Uterus (tissue), 2 donors: ENCODE results near the gene CBLC.
A peak's percentile ranks its signal among the peaks of the same experiment; 100 is the strongest.

ENCODE experiments used
- POLR2A ChIP-seq, 2 donors: fragments of 450-650 bp; IDR thresholded peaks; one replicate each; pipeline ENCODE4 v1.6.1; 2016; ENCODE audit warnings: antibody characterized with exemption in 2 of 2, mild to moderate bottlenecking in 1 of 2, moderate library complexity in 1 of 2
- TF ChIP-seq, protein P1 (sequence below), 4 experiments: fragments of 200-600 bp in 2 of 4; fragments of 450-650 bp in 2 of 4; sonication (generic) in 2 of 4; IDR thresholded peaks; one replicate each; pipeline ENCODE4 v1.5.1; 2016 to 2019; ENCODE audit warnings: antibody characterized with exemption in 4 of 4, mild to moderate bottlenecking in 2 of 4, moderate library complexity in 1 of 4

DNA sequence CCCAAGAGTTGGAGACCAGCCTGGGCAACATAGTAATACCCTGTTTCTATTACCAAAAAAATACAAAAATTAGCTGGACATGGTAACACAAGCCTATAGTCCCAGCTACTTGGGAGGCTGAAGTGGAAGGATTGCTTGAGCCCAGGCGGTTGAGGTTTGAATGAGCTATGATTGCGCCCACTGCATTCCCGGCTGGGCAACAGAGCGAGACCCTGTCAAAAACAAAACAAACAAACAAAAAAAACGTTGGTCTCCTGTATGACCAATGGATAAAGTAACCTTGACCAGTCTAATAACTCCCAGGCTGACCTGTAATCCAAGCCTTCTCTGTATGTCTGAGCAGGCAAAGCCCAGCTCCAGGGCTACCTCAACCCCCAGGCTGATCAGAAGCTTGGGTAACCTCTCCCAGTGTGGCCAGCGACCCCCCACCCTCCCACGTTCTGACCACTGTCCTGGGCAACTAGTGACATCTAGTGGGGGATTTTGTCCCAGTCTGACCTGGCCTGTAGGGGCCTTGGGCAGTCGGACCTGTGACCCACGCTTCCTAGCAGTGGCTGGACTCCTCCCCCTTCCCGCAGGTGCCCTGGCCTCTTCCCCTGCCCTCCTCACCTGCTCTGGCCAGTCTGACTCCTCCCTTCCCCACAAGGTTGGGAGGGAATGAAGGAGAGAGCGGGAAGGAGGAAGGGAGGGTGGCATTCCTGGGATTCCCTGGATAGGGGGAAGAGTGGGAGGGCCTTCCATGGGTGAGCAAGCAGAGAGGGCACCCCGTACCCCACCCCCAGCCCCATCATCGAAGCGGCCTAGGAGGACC is 30.2 kb downstream of the CBLC start:
- TF ChIP-seq, protein P1, sequence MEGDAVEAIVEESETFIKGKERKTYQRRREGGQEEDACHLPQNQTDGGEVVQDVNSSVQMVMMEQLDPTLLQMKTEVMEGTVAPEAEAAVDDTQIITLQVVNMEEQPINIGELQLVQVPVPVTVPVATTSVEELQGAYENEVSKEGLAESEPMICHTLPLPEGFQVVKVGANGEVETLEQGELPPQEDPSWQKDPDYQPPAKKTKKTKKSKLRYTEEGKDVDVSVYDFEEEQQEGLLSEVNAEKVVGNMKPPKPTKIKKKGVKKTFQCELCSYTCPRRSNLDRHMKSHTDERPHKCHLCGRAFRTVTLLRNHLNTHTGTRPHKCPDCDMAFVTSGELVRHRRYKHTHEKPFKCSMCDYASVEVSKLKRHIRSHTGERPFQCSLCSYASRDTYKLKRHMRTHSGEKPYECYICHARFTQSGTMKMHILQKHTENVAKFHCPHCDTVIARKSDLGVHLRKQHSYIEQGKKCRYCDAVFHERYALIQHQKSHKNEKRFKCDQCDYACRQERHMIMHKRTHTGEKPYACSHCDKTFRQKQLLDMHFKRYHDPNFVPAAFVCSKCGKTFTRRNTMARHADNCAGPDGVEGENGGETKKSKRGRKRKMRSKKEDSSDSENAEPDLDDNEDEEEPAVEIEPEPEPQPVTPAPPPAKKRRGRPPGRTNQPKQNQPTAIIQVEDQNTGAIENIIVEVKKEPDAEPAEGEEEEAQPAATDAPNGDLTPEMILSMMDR (IDR thresholded peaks at IDR 0.05), result peak; percentile 35 to 46 (median 40)
- TF ChIP-seq POLR2A (IDR thresholded peaks at IDR 0.05), result no peak
